Tibial artery (tissue), 4 donors: ENCODE measurements around the gene ELAVL2.

Experiments used
- DNase-seq, 2 donors: peaks; one replicate each; pipeline ENCODE4 v3.0.0-alpha.2; 2019
- H3K27ac ChIP-seq, 2 donors: fragments of 200-600 bp; sonication (generic) in 1 of 2; 1 replicate in 1 of 2; 2 replicates in 1 of 2; pipeline ENCODE4 v1.5.1; 2018 to 2019; ENCODE audit warnings: mild to moderate bottlenecking in 1 of 2
- H3K27me3 ChIP-seq, 2 donors: fragments of 200-600 bp; sonication (generic) in 1 of 2; one replicate each; pipeline versions ENCODE4 v1.5.1 to v1.6.0; 2016 to 2019
- H3K36me3 ChIP-seq, 3 donors: fragments of 200-600 bp; sonication (generic) in 2 of 3; one replicate each; pipeline ENCODE4 v1.5.1; 2016 to 2019; ENCODE audit warnings: mild to moderate bottlenecking in 2 of 3
- H3K4me1 ChIP-seq, 4 donors: fragments of 200-600 bp; sonication (generic) in 2 of 4; 1 replicate in 3 of 4; 2 replicates in 1 of 4; pipeline ENCODE4 v1.5.1; 2016 to 2019
- H3K4me3 ChIP-seq, 2 donors: fragments of 200-600 bp; sonication (generic) in 1 of 2; 1 replicate in 1 of 2; 2 replicates in 1 of 2; pipeline ENCODE4 v1.5.1; 2018 to 2019; ENCODE audit warnings: mild to moderate bottlenecking in 2 of 2
- H3K9me3 ChIP-seq, 3 donors: fragments of 200-600 bp; sonication (generic) in 1 of 3; one replicate each; pipeline ENCODE4 v1.5.1; 2016 to 2019
- intact Hi-C: fragments of 100-400 bp; cut with DNase I; formaldehyde crosslinking; loops from one replicate; pipeline ENCODE4 v1.15.0; 2023; ENCODE audit warnings: low total_unique reads
- TF ChIP-seq, protein P1 (sequence below), 2 experiments: fragments of 200-600 bp in 1 of 2; fragments of 450-650 bp in 1 of 2; IDR thresholded peaks; one replicate each; pipeline ENCODE4 v1.5.1; 2017 to 2019; ENCODE audit warnings: antibody characterized with exemption in 2 of 2, mild to moderate bottlenecking in 1 of 2, moderate library complexity in 1 of 2

Gene ELAVL2

DNA sequence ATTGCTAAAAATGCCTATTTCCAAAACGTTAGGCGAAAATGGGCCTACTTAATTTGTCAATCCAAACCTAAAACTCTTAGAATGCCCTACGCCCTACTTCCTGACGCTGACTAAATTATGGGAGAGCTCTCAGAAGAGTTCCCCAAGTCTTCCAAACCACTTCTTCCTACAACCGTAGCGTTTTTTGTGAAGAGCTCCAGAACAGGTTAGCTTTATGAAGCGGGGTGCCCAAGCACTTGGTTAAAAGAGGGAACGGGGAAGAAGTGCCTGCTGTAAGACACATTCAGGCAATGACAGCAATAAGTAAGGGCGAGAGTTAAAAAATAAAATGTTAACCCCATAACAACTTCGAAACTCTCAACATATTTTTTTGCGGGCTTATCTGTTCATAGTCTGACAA, 2.8 kb downstream of the ELAVL2 start:
- no peak overlapping the region for H3K27ac ChIP-seq
- H3K27me3 ChIP-seq: peaks cover 0 to 82% of the 10 kb centered on the region in 2 donors
- intact Hi-C loops: no loop called here
- no peaks in the 10 kb centered on the region for H3K36me3 ChIP-seq
- no peak overlapping the region for H3K4me3 ChIP-seq
- TF ChIP-seq, protein P1, sequence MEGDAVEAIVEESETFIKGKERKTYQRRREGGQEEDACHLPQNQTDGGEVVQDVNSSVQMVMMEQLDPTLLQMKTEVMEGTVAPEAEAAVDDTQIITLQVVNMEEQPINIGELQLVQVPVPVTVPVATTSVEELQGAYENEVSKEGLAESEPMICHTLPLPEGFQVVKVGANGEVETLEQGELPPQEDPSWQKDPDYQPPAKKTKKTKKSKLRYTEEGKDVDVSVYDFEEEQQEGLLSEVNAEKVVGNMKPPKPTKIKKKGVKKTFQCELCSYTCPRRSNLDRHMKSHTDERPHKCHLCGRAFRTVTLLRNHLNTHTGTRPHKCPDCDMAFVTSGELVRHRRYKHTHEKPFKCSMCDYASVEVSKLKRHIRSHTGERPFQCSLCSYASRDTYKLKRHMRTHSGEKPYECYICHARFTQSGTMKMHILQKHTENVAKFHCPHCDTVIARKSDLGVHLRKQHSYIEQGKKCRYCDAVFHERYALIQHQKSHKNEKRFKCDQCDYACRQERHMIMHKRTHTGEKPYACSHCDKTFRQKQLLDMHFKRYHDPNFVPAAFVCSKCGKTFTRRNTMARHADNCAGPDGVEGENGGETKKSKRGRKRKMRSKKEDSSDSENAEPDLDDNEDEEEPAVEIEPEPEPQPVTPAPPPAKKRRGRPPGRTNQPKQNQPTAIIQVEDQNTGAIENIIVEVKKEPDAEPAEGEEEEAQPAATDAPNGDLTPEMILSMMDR (IDR thresholded peaks at IDR 0.05): no peak
- DNase-seq: no peak
- no peaks in the 10 kb centered on the region for H3K9me3 ChIP-seq
- peaks cover 0 to 44% (median 24%) of the 10 kb centered on the region in 4 donors for H3K4me1 ChIP-seq

DNA sequence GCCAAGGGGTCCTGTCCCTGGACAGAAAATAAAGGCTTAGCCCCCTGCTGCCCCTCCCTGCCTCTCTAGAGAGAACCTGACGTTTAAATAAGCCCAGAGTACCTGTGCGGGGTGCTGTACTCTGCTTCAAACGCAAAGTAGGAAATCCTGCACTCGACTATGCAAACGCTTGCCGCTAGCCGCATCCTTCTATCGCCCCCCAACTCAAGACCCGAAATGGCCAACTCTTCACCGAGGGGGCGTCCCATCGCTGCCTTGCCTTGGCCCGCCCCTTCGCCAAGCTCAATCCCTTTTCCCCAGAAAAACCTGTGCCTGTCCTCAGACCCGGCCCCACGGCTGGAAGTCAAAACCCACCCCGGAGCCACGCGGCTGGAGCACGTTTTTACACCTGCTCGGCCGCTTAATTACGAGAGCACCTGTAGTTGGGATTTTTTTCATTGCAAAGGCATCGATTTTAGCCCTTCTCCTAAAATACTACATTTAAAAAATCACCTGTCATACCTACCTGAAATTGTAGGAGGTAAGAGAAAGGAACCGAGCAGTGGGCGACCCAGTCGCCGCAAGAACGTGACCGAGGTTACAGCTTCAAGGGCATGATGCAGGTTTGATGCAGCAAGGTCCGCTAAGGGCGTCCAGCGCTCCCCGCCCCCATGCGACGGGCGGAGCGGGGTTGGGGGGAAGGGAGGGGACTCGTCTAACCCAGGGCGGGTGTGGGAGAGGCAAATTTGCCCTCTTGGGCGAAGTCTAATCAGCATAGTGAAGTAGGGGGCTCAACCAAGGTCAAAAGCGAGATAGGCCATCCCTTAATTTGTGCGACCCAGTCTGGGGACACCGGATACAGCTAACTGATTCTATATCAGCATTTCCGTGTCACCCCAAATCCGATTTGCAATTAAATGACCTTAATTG, 3.5 kb downstream of the ELAVL2 start:
- intact Hi-C loops: no loop called here
- H3K27me3 ChIP-seq: peaks cover 0 to 75% of the 10 kb centered on the region in 2 donors

DNA sequence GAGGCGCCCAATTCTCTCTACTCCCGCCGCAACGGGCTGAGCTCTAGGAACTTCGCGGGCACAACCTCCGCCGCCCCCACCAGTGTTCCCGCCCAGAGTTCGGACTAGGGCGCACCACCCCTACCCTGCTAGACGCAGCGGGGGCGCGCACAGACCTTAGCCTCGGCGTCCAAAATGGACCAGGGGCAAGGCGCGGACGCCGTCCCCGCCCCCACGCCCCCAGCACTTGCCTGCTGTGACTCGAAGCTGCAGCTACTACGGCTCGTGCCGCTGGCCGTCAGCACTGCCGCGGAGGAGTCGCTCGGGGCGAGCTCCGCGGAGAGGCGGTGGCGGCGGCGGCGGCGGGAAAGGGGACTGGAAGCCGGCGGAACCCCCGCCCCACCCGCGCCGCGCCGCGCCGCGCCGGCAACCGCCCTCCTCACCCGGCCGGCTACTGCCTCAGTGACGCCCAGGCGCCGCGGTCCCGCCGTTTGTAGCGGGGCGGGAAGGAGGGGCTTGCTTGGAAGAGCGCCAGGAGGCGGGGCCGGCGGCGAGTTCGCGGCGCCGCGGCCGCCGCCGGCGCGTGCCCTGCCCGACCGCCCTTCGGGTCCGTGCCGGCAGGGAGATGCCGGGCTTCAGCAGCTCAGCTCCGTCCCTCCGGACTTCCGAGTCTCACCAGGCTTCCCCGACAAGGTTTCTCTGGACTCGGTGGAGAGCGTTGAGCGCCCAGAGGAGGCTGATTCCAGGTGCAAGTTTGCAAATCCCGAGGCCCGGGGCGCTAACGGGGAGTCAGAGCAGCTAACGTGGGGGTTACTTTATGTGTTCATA, 4.5 kb downstream of the ELAVL2 start:
- no peaks in the 10 kb centered on the region for H3K9me3 ChIP-seq
- H3K4me3 ChIP-seq: peak overlapping the region; percentile 35 to 51
- no peak for DNase-seq
- no peak overlapping the region for H3K27ac ChIP-seq
- intact Hi-C loops: no loop called here
- H3K4me1 ChIP-seq: peaks cover 0 to 44% (median 24%) of the 10 kb centered on the region in 4 donors
- no peaks in the 10 kb centered on the region for H3K36me3 ChIP-seq
- TF ChIP-seq, protein P1 (IDR thresholded peaks at IDR 0.05): no peak
- H3K27me3 ChIP-seq: peaks cover 0 to 66% of the 10 kb centered on the region in 2 donors

More for the DNA sequence above, 3.5 kb downstream of the ELAVL2 start:
- Histone ChIP-seq H3K4me3 (peak overlapping the region in 1 of 2 donors; percentile 51), H3K36me3 (no peaks in the 10 kb centered on the region), H3K4me1 (peaks cover 0 to 44% (median 24%) of the 10 kb centered on the region in 4 donors), H3K27ac (no peak overlapping the region), H3K9me3 (no peaks in the 10 kb centered on the region)
- DNase-seq: no peak
- TF ChIP-seq, protein P1 (IDR thresholded peaks at IDR 0.05): no peak

DNA sequence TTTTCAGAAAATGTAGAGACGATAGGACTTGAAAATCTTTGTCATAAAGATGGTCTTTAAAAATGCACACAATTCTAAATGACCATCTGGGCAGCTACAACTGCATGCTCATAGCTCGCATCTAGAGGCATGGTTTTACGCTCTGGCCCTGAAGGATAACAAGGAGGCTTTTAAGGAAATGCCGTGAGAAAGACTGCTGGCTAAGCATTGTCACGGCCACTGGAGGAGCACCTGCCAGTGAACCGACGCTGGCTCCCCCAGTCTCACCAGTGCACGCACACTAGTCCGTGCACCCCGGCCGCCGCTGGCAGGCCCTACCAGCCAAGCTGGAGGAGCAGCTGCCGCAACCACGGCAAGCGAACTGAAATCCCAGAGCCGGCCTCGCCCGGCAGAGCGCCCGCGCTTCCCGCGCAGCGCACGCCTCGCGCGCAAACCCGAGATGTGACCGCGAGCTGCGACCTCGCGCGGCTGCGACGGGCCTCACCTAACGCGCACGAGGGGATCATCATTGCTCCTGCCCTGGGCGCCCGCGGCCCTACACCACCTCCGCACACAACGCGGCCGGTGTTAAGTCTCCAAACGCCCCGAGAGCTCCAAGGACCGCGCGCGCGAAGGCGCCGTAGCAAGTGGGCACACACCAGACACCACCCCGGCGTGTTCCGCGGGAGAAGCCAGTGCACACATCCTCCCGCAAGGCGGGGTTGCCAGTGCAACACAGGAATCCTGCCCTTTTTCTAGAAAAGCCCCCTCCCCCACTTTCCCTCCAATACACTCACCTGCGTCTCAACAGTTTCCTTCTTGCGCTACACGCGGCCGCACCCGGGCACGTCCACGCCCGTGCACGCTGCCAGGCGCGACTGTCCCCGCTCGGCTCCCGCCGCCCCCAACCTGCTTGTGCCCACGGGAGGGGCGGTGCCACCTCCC, 5.3 kb downstream of the ELAVL2 start:
- H3K9me3 ChIP-seq: no peaks in the 10 kb centered on the region
- intact Hi-C loops: no loop called here
- H3K4me3 ChIP-seq: peak overlapping the region; percentile 35 to 51
- TF ChIP-seq, protein P1 (IDR thresholded peaks at IDR 0.05): no peak
- no peak overlapping the region for H3K27ac ChIP-seq
- DNase-seq: no peak
- H3K4me1 ChIP-seq: peaks cover 0 to 38% (median 24%) of the 10 kb centered on the region in 4 donors
- H3K36me3 ChIP-seq: no peaks in the 10 kb centered on the region
- H3K27me3 ChIP-seq: peaks cover 0 to 59% of the 10 kb centered on the region in 2 donors

DNA sequence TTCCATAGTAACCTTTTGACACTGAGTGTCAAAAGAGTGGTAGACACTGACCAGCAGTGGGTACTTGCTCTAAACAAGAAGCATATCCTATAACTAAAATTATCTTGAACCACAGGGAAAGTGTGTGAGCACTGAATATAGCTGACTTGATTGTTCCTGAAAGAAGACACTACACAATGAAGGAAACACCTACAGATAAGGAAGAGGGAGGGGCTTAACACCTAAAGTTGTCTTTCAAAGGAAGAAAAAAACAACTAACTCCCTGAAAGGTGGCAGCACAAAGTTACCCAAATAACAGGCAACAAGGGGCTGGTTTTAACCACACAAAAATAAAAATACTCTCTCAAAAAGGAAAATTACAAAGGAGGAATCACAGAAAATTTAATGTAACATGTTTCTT, 6.6 kb downstream of the ELAVL2 start:
- Histone ChIP-seq H3K36me3 (no peaks in the 10 kb centered on the region), H3K4me1 (peaks cover 0 to 26% (median 18%) of the 10 kb centered on the region in 4 donors), H3K27ac (no peak overlapping the region), H3K27me3 (peaks cover 0 to 48% of the 10 kb centered on the region in 2 donors), H3K4me3 (no peak overlapping the region), H3K9me3 (no peaks in the 10 kb centered on the region)
- TF ChIP-seq, protein P1 (IDR thresholded peaks at IDR 0.05): no peak
- intact Hi-C loops: no loop called here
- DNase-seq: no peak
